GM23338 (cell line): Measurements from ENCODE around the gene PDE1A.

Source experiments
- CREB1 ChIP-seq: fragments of 250-450 bp; sonication (Bioruptor Pico); IDR thresholded peaks from 2 replicates; pipeline ENCODE4 v1.5.0; 2020; ENCODE audit warnings: low read depth, mild to moderate bottlenecking, moderate library complexity
- CTCF ChIP-seq, 2 experiments: fragments of 200-600 bp in 1 of 2; sonication (generic) in 1 of 2; conservative IDR thresholded peaks; 2 replicates each; pipeline versions ENCODE4 v1.5.1 to v1.6.1; 2016 to 2017; ENCODE audit warnings: antibody characterized with exemption in 2 of 2, low read depth in 2 of 2, mild to moderate bottlenecking in 2 of 2, moderate library complexity in 1 of 2
- EZH2 ChIP-seq: fragments of 200-600 bp; sonication (generic); IDR thresholded peaks from one replicate; pipeline ENCODE4 v1.8.0; 2017; ENCODE audit warnings: antibody characterized with exemption, mild to moderate bottlenecking, low read depth; ENCODE audit not compliant: unreplicated experiment
- EZH2phosphoT487 ChIP-seq: fragments of 200-600 bp; sonication (generic); IDR thresholded peaks from one replicate; pipeline ENCODE4 v1.8.1; 2018; ENCODE audit warnings: antibody characterized with exemption; ENCODE audit not compliant: unreplicated experiment
- JUNB ChIP-seq: IDR thresholded peaks from one replicate; pipeline ENCODE4 v1.6.1; 2016; ENCODE audit warnings: antibody characterized with exemption; ENCODE audit not compliant: unreplicated experiment
- POLR2AphosphoS5 ChIP-seq: IDR thresholded peaks from 2 replicates; pipeline ENCODE4 v1.6.1; 2016; ENCODE audit warnings: antibody characterized with exemption, low read depth
- REST ChIP-seq: IDR thresholded peaks from one replicate; pipeline ENCODE4 v1.6.1; 2018; ENCODE audit warnings: antibody characterized with exemption; ENCODE audit not compliant: unreplicated experiment
- STAT1 ChIP-seq: IDR thresholded peaks from one replicate; pipeline ENCODE4 v1.6.1; 2016; ENCODE audit warnings: antibody characterized with exemption; ENCODE audit not compliant: unreplicated experiment
- ZNF114 ChIP-seq: fragments of 250-450 bp; sonication (Bioruptor Pico); IDR thresholded peaks from 2 replicates; pipeline ENCODE4 v1.5.0; 2020; ENCODE audit warnings: mild to moderate bottlenecking, moderate library complexity
- ZNF331 ChIP-seq: fragments of 250-450 bp; sonication (Bioruptor Pico); IDR thresholded peaks from 2 replicates; pipeline ENCODE4 v1.5.0; 2020; ENCODE audit warnings: low read depth, mild to moderate bottlenecking, moderate library complexity
- TF ChIP-seq, protein P1 (sequence below): IDR thresholded peaks from 2 replicates; pipeline ENCODE4 v1.6.1; 2016; ENCODE audit warnings: antibody characterized with exemption

GRCh38 chr2:182375862-182376261 is 51.0 kb downstream of the PDE1A start:
- TF ChIP-seq CTCF (conservative IDR thresholded peaks at IDR 0.05; ENCODE audit: low read depth in 2 of 2) (no peak), STAT1 (no peak), POLR2AphosphoS5 (no peak), CREB1 (CRISPR knock-in tag) (no peak), REST (no peak), EZH2 (no peak), ZNF331 (CRISPR knock-in tag) (no peak), EZH2phosphoT487 (no peak), ZNF114 (no peak), JUNB (no peak)
- TF ChIP-seq, protein P1, sequence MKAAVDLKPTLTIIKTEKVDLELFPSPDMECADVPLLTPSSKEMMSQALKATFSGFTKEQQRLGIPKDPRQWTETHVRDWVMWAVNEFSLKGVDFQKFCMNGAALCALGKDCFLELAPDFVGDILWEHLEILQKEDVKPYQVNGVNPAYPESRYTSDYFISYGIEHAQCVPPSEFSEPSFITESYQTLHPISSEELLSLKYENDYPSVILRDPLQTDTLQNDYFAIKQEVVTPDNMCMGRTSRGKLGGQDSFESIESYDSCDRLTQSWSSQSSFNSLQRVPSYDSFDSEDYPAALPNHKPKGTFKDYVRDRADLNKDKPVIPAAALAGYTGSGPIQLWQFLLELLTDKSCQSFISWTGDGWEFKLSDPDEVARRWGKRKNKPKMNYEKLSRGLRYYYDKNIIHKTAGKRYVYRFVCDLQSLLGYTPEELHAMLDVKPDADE = no peak
